T1000 (cell line): ENCODE results near the gene KIAA0753.
A peak's percentile ranks its signal among the peaks of the same experiment; 100 is the strongest.

Experiments used
- DNase-seq: peaks from one replicate; lab custom pipeline; 2025; ENCODE audit warnings: mixed read lengths; lab: John Stamatoyannopoulos, UW

Gene KIAA0753

GRCh38 chr17:6569370-6570285 lies 70.9 kb downstream of the KIAA0753 start:
- DNase-seq: no peak

GRCh38 chr17:6568184-6568758 lies 72.2 kb downstream of the KIAA0753 start:
- no peak for DNase-seq

DNA sequence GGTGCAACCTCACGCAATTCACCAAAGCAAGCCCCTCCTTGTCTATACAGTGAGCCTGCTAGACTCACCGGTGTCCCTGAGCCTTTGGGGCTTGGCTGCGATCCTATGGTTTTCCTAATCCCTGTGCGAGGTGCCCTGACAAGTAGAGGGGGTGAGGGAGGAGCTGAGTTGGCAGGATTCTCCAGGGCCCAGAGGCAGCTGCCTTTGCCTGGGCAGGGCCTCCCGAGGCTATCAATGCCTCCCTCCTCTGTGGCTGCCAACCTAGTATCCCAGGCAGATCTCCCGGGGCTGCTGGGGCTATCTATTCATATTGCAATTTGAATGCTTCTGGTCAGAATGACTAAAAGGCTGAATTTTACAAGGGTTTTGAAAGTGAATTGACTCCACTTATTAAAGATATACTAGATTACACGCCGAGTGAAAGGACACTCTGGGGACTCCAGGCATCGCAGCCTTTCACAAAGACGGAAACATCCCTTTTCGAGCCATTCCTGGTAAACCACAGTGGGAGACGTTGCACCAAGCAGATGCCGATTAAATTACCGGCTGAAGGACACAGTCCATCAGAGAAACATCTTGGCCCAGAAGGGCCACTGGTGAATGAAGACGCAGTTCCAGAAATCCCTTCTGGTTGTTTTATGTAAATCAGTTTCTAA lies 72.9 kb downstream of the KIAA0753 start:
- no peak for DNase-seq

DNA sequence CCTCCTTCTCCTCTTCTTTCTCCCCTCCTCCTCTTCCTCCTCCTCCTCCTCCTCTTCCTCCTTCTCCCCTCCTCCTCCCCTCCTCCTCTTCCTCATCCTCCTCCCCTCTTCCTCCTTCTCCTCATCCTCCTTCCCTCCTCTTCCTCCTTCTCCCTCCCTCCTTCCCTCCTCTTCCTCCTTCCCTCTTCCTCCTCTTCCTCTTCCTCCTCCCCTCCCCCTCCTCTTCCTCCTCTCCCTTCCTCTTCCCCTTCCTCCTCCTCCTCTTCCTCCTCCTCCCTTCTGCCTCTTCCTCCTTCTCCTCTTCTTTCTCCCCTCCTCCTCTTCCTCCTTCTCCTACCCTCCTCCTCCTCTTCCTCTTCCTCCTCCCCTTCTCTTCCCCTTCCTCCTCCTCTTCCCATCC lies 79.1 kb downstream of the KIAA0753 start:
- no peak for DNase-seq

DNA sequence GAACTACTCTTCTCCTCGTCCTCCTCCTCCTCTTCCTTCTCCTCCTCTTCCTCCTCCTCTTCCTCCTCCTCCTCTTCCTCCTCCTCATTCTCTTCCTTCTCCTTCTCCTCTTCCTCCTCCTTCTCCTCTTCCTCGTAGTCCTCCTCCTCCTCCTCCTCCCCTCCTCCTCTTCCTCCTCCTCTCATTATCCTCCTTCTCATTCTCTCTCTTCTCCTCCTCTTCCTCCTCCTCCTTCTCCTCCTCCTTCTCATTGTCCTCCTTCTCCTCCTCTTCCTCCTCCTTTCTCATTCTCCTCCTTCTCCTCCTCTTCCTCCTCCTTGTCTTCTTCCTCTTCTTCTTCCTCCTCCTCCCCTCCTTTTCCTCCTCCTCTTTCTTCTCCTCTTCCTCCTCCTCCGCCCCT lies 80.0 kb downstream of the KIAA0753 start:
- no peak for DNase-seq

DNA sequence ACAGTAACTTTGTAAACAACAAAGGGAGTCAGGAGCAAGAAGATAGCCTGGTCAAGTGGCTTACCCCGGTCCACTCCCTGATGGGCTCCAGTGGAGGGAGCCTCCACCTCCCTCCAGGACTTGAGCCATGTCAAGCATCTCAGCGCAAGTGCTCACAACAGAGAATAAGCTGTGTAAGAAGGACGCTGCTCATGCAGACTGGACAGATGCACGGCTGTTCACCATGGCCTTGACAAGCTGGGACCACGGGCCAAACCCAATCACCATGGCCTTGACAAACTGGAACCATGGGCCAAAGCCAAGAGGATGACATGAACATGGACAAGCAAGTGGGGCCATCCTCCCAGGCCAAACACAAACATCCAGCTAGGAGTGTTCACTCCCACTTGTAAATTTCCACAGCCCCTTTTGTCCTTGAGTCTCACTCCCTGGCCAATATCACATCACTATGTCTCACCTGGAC lies 80.7 kb downstream of the KIAA0753 start:
- DNase-seq: no peak

- DNase-seq: no peak
These were observed 81.4 kb downstream of the KIAA0753 start for GRCh38 chr17:6558932-6559752.

DNA sequence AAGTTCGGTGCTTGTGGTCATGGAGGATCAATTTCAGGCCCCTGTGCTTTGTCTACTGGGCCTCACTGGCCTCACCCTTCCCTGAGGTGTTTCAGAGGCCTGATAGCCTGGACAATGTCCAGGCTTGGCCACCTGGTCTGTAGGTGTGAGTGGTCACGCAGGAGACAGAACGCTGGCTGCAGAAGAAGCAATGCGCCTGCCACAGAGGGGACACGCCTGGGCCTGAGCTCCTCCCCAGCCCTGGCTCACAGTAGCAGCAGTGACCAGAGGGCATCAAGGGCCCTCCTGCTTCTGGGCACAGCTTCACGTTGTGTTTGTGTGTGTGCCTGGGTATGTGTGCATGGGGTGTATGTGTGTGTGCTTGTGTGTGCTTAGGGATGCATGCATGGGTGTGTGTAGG lies 82.2 kb downstream of the KIAA0753 start:
- no peak for DNase-seq

- DNase-seq: no peak
These were observed 83.5 kb downstream of the KIAA0753 start for GRCh38 chr17:6557040-6557438.

- no peak for DNase-seq
These were observed 84.1 kb downstream of the KIAA0753 start, which contains the start of gene PITPNM3 for GRCh38 chr17:6556121-6557039. PITPNM3 (minus strand) TSS chr17:6556555; CDS start chr17:6556406, 149 bp downstream.

DNA sequence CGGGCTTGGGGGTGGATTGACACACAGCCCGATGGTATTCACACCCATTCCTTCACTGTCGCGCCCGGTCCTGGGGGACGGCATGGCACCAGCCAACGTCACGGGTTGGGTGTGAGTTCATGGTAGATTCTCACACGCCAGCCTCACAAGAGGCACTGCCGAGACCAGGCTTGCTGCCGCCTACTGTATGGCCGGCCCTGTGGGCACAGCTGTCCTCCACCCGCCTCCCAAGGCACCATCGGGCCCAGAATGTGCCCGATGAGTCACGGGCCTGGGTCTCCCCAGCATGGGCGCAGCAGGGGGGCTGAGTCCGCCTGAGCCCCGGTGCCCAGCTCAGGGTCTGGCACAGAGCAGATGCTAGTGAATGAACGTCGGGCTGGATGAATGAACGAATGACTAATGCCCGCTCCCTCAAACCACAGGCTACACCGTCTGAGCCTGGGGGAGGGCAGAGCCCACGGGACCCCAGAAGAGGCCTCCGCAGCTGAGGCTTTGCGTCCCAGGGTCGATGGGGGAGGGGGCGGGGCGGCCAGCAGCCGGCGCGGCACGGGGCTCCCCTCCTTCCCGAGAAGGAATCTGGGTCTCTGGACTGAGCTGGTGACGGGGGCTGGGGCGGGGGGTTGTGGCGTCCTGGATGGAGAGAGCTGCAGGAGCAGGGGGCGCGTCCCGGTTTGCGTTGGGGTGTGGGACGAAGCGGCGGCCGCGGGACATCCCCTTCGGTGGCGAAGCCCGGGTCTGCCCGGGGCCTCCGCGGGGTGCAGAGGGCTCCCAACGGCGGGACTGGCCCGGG lies 85.0 kb downstream of the KIAA0753 start:
- peak; percentile 16 for DNase-seq

DNA sequence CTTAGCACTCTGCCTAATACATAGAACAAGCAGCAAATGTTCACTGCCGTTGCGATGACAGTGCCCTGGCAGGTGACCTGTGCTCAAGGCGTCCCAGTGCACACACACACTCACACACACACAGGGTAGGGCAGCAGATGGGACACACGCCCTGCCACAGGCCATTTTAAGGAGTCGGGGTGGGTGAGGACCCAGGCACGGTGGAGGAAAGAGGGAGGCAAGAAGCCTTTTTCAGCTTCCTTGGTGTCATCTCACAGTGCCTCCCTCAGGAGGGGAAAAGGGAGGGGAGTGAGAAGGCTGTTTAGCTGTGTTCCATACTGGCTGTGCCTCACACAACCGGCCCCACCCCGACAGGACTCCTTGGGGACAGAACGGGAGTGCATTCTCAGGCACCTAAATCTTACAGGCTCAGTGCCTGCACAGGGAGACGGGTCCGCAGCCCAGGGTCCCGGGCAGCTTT lies 85.6 kb downstream of the KIAA0753 start:
- no peak for DNase-seq

DNA sequence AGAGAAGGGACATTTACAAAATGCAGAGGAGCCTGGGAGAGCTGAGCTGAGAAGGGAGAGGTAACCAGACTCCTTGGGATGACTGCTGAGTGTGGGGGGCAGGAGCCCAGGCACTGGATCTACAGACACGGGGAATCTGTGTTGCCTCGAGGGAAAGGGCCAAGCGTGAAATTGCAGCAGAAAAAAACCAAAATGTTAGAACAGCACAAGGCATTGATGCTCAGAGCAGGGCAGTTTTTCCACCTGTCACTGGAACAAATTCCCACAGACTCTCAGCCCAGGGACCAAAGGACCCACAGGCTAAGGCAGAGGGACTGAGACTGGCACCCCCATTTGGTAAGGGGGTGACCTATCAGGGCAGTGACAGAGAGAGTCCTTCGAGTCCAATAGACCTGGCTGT lies 86.2 kb downstream of the KIAA0753 start:
- DNase-seq: no peak

DNA sequence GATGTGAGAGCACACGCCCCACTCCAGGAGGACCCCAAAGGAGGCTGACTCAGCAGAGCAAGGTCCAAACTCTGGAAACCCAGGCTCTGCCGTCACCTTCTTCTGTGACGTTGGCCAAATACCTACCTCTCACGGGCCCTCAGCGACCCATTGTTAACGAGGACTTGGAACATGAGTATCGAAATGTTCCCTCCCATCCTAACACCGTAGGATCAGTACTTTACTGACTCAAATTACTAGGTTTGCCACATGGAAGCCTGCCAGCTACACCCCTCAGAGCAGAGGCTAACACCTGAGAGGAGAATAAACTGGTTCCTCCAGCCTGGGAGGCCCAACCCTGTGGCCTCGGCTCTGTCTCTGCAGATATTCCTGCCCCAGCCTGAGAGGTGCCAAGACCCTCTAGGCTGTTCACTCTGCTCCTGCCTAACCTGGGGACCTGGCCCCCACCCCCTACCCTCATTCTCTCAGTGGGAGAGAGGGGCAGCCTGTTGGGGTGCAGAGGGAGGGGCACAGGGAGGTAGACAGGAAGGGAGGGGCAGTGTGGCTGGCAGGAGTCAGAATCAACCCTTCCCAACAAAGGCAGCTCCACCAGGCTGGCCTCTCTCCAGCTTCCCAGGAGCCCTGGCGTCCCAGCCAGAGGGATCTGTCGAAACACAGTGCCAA lies 88.5 kb downstream of the KIAA0753 start:
- DNase-seq: no peak

DNA sequence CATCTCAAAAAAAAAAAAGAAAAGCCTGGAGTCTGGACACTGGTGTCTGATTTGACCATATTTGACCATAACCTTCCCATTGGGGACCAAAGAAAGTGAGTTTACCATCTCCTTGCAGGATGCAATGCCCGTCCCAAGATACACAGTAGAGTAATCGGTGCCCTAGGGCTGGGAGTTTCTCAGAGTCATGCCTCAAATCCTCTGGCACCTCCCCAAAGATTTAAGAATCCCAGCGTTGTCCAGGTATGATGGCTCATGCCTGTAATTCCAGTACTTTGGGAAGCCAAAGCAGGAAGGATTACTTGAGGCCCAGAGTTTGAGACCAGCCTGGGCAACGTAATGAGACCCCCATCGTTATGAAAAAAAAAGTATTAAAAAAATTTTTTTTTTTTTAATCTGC lies 89.2 kb downstream of the KIAA0753 start:
- no peak for DNase-seq

- DNase-seq: no peak
These were observed 91.0 kb downstream of the KIAA0753 start for GRCh38 chr17:6549384-6550036.

DNA sequence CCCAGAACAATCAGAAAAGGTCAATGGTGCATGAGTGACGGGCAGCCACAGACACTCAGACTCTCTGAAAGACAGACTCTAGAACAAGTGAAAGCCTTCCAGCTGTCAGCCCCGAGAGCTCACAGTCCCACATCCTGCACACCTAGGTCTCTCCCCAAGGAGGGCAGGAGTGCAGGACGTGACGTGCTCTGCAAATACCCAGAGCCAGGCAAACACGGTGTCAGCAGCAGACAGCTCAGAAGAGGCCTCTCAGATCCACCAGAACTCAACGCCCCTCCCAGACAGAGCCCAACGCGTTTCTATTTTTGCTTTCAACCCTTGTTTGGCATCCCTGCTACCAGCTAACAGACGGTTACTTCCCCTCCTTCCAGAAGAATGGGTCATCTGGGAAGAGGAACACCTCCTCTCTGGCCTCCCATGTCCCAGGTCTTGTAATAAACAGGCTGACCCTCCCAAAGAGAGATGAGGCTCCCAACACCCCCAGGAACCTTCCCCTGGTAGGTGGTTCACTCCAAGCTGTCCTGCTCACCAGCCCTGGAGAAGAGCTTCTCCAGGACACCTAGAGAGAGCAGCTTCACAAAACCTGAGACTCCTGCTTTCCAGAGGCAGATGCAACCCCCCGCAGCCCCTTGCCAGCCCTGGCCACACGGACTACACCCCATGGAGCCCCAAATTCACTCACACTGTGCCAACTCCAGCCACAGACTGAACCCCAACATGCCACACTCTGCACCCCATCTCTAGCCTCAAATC lies 91.8 kb downstream of the KIAA0753 start:
- no peak for DNase-seq

GRCh38 chr17:6548034-6548433 lies 92.5 kb downstream of the KIAA0753 start:
- DNase-seq: no peak
